Peyer's patch (tissue), 4 donors: Measurements from ENCODE around the gene RNASEL. TPM values are rescaled to one million over a fixed set of nuclear protein-coding genes. Genes with fewer than 3 reads are reported as not detected.

Source experiments
- DNase-seq, 3 donors: peaks; one replicate each; pipeline ENCODE4 v3.0.0-alpha.2; 2017 to 2019
- H3K27ac ChIP-seq, 4 donors: fragments of 200-600 bp; sonication (generic); one replicate each; pipeline ENCODE4 v1.5.1; 2016 to 2019
- H3K27me3 ChIP-seq, 2 donors: fragments of 200-600 bp; sonication (generic); one replicate each; pipeline ENCODE4 v1.5.1; 2019
- H3K36me3 ChIP-seq, 3 donors: fragments of 200-600 bp; sonication (generic); one replicate each; pipeline ENCODE4 v1.5.1; 2016 to 2019
- H3K4me1 ChIP-seq, 4 donors: fragments of 200-600 bp; sonication (generic); one replicate each; pipeline ENCODE4 v1.5.1; 2016 to 2019
- H3K4me3 ChIP-seq, 4 donors: fragments of 200-600 bp; sonication (generic); 1 replicate in 3 of 4; 2 replicates in 1 of 4; pipeline ENCODE4 v1.5.1; 2016 to 2019; ENCODE audit warnings: mild to moderate bottlenecking in 1 of 4
- H3K9me3 ChIP-seq, 4 donors: fragments of 200-600 bp; sonication (generic); one replicate each; pipeline ENCODE4 v1.5.1; 2016 to 2019; ENCODE audit warnings: mild to moderate bottlenecking in 1 of 4
- CTCF ChIP-seq, 6 experiments: fragments of 450-650 bp in 4 of 6; fragments of 200-600 bp in 2 of 6; sonication (generic) in 1 of 6; IDR thresholded peaks; one replicate each; pipeline ENCODE4 v1.5.1; 2017 to 2019; ENCODE audit warnings: antibody characterized with exemption in 6 of 6, mild to moderate bottlenecking in 3 of 6, moderate library complexity in 1 of 6
- POLR2A ChIP-seq, 2 donors: fragments of 450-650 bp; IDR thresholded peaks; one replicate each; pipeline ENCODE4 v1.5.1; 2017; ENCODE audit warnings: antibody characterized with exemption in 2 of 2, mild to moderate bottlenecking in 2 of 2, moderate library complexity in 2 of 2
- total RNA-seq, 4 donors: library from RNA; depleted of rRNA; stranded (reverse); fragments of >200 nt; gene quantifications; one replicate each; pipeline ENCODE4 v1.1.0, GENCODE V29; 2016

Gene RNASEL
- total RNA-seq, 4 donors from 2014 or later, result 12.4 to 15.0 (median 13.3) TPM

GRCh38 chr1:182595641-182596240 lies 6.7 kb upstream of the RNASEL start:
- H3K4me1 ChIP-seq, result no peaks in the 10 kb centered on the region
- no peaks in the 10 kb centered on the region for H3K9me3 ChIP-seq
- no peaks in the 10 kb centered on the region for H3K27me3 ChIP-seq
- DNase-seq, result peak; percentile 67 to 90 (median 68)
- no peaks in the 10 kb centered on the region for H3K36me3 ChIP-seq
- no peak overlapping the region for H3K4me3 ChIP-seq
- no peak for TF ChIP-seq POLR2A (IDR thresholded peaks at IDR 0.05)
- TF ChIP-seq CTCF (IDR thresholded peaks at IDR 0.05), result peak; percentile 58 to 86 (median 84)
- H3K27ac ChIP-seq, result no peak overlapping the region

- TF ChIP-seq POLR2A (IDR thresholded peaks at IDR 0.05) (no peak), CTCF (IDR thresholded peaks at IDR 0.05) (no peak)
- DNase-seq, result no peak
- no peak overlapping the region for H3K27ac ChIP-seq
These were observed 875 bp upstream of the RNASEL start for GRCh38 chr1:182589931-182590330.

GRCh38 chr1:182589520-182589919 lies 464 bp upstream of the RNASEL start:
- Histone ChIP-seq H3K9me3 (no peaks in the 10 kb centered on the region), H3K4me1 (peaks cover 0 to 7% (median 0%) of the 10 kb centered on the region in 4 donors), H3K36me3 (no peaks in the 10 kb centered on the region), H3K4me3 (peak overlapping the region in 1 of 4 donors; percentile 66), H3K27me3 (no peaks in the 10 kb centered on the region), H3K27ac (peak overlapping the region; percentile 93 to 98 (median 97))
- DNase-seq, result no peak
- no peak for TF ChIP-seq CTCF (IDR thresholded peaks at IDR 0.05)
- TF ChIP-seq POLR2A (IDR thresholded peaks at IDR 0.05), result no peak

More at GRCh38 chr1:182589931-182590330, 875 bp upstream of the RNASEL start:
- Histone ChIP-seq H3K4me1 (peaks cover 0 to 4% (median 0%) of the 10 kb centered on the region in 4 donors), H3K9me3 (no peaks in the 10 kb centered on the region), H3K4me3 (no peak overlapping the region), H3K36me3 (no peaks in the 10 kb centered on the region), H3K27me3 (no peaks in the 10 kb centered on the region)

GRCh38 chr1:182587666-182588499 lies 1.2 kb downstream of the RNASEL start:
- Histone ChIP-seq H3K36me3 (peaks cover 0 to 4% (median 0%) of the 10 kb centered on the region in 3 donors), H3K9me3 (no peaks in the 10 kb centered on the region), H3K4me1 (peaks cover 0 to 13% (median 1%) of the 10 kb centered on the region in 4 donors), H3K27ac (peak overlapping the region; percentile 93 to 98 (median 97)), H3K4me3 (peak overlapping the region; percentile 66 to 79 (median 71)), H3K27me3 (no peaks in the 10 kb centered on the region)
- DNase-seq, result no peak
- TF ChIP-seq CTCF (IDR thresholded peaks at IDR 0.05) (no peak), POLR2A (IDR thresholded peaks at IDR 0.05) (no peak)

GRCh38 chr1:182587093-182587492 lies 2.0 kb downstream of the RNASEL start:
- no peaks in the 10 kb centered on the region for H3K9me3 ChIP-seq
- H3K27ac ChIP-seq, result no peak overlapping the region
- DNase-seq, result no peak
- H3K36me3 ChIP-seq, result peaks cover 0 to 12% (median 0%) of the 10 kb centered on the region in 3 donors
- peaks cover 0 to 13% (median 1%) of the 10 kb centered on the region in 4 donors for H3K4me1 ChIP-seq
- no peak overlapping the region for H3K4me3 ChIP-seq
- no peaks in the 10 kb centered on the region for H3K27me3 ChIP-seq
- no peak for TF ChIP-seq CTCF (IDR thresholded peaks at IDR 0.05)
- no peak for TF ChIP-seq POLR2A (IDR thresholded peaks at IDR 0.05)
